ENCODE measurements around the gene MXD3.

DNA sequence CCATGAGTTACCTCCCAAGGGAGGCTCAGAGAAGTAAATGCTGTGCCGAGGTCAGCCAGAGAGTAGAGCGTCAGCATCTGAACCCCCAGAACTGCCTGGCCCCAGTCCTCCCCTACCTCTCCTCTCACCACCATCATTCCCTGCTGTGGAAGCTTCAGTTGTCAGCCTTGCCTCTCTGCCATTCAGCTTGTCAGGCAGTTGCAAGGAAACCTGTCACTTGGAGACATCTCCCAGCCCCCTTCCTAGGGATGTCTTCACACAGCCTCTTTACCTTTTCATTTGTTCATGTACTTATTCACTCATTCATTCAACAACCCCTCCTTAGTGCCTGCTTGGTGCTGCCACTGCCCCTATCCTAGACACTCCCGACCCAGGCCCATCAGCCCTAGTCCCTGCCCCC lies 48.2 kb upstream of the MXD3 start:
- TF ChIP-seq, protein P1, sequence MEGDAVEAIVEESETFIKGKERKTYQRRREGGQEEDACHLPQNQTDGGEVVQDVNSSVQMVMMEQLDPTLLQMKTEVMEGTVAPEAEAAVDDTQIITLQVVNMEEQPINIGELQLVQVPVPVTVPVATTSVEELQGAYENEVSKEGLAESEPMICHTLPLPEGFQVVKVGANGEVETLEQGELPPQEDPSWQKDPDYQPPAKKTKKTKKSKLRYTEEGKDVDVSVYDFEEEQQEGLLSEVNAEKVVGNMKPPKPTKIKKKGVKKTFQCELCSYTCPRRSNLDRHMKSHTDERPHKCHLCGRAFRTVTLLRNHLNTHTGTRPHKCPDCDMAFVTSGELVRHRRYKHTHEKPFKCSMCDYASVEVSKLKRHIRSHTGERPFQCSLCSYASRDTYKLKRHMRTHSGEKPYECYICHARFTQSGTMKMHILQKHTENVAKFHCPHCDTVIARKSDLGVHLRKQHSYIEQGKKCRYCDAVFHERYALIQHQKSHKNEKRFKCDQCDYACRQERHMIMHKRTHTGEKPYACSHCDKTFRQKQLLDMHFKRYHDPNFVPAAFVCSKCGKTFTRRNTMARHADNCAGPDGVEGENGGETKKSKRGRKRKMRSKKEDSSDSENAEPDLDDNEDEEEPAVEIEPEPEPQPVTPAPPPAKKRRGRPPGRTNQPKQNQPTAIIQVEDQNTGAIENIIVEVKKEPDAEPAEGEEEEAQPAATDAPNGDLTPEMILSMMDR (conservative IDR thresholded peaks at IDR 0.05 in 1 of 2, IDR thresholded peaks at IDR 0.05 in 1 of 2; ENCODE audit: low read depth in 1 of 2, low read length in 2 of 2), result no peak
- TF ChIP-seq EZH2 (IDR thresholded peaks at IDR 0.05; ENCODE audit: low read length, missing control alignments), result no peak
